Measurements from ENCODE around the gene KLHL14. TPM values are rescaled to one million over a fixed set of nuclear protein-coding genes. Genes with fewer than 3 reads are reported as not detected.

KLHL14 gene
- total and polyA plus RNA-seq, 2 of the 13 experiments (the other 11 are each of a cell fraction or from before 2014, with no cell fraction given): 16.0 to 41.8 TPM

GRCh38 chr18:32637226-32637625 is 135.6 kb downstream of the KLHL14 start:
- POLR2A ChIA-PET: no interaction called here
- Histone ChIP-seq H3K9ac (ENCODE audit: insufficient read depth, low read depth, low read length) (no peak overlapping the region), H3K36me3 (replicated peaks in 1 of 2; ENCODE audit: control insufficient read depth in 1 of 2, insufficient read depth in 2 of 2, low read length in 2 of 2) (no peaks in the 10 kb centered on the region), H3K79me2 (ENCODE audit: insufficient read depth, low read length) (no peaks in the 10 kb centered on the region), H2AFZ (ENCODE audit: low read length) (no peak overlapping the region), H3K4me2 (ENCODE audit: low read depth, low read length) (no peak overlapping the region), H3K27ac (ENCODE audit: extremely low read length, insufficient read depth, low read length) (no peak overlapping the region), H3K27me3 (ENCODE audit: control insufficient read depth in 1 of 2, insufficient read depth in 2 of 2, low read length in 2 of 2) (no peaks in the 10 kb centered on the region), H3K4me1 (ENCODE audit: insufficient read depth, low read length) (no peaks in the 10 kb centered on the region), H3K9me3 (ENCODE audit: low read length) (no peaks in the 10 kb centered on the region), H4K20me1 (ENCODE audit: insufficient read depth, low read length) (no peaks in the 10 kb centered on the region), H3K4me3 (replicated peaks in 1 of 3; ENCODE audit: insufficient read depth in 1 of 3, low read depth in 2 of 3, low read length in 3 of 3) (no peak overlapping the region)
- no peak for ATAC-seq
- BruUV-seq (replicated peaks): no TSS peak
- intact Hi-C loops (cut with micrococcal nuclease; ENCODE audit: unreplicated experiment) (loop anchor here (10.0 kb wide), 1 partner anchor 62 kb away; no protein-coding TSS in a partner anchor), in situ Hi-C loops (cut with HindIII; ENCODE audit: extremely low pct_ligation_motif_present, low pct_unique_long_range_greater_than_20kb) (no loop called here)
- no peak for DNase-seq (ENCODE audit: low spot score)
- FAIRE-seq: no peak
- no peak for TF ChIP-seq NFYC (CRISPR knock-in tag; IDR thresholded peaks at IDR 0.05)
- TF ChIP-seq ZNF354B (CRISPR knock-in tag; IDR thresholded peaks at IDR 0.05): no peak
- no peak for TF ChIP-seq PCBP1 (IDR thresholded peaks at IDR 0.05; ENCODE audit: borderline replicate concordance, low read depth, low read length)
- TF ChIP-seq ZNF850 (CRISPR knock-in tag; conservative IDR thresholded peaks at IDR 0.05): no peak
- no peak for TF ChIP-seq HBP1 (CRISPR knock-in tag; IDR thresholded peaks at IDR 0.05; ENCODE audit: low read depth)
- TF ChIP-seq IKZF1 (IDR thresholded peaks at IDR 0.05): no peak
- TF ChIP-seq NBN (conservative IDR thresholded peaks at IDR 0.05): no peak
- no peak for TF ChIP-seq BHLHE40 (IDR thresholded peaks at IDR 0.05; ENCODE audit: low read length)
- no peak for TF ChIP-seq ZNF350 (CRISPR knock-in tag; IDR thresholded peaks at IDR 0.05; ENCODE audit: borderline replicate concordance, low read depth)
- TF ChIP-seq ZNF576 (CRISPR knock-in tag; IDR thresholded peaks at IDR 0.05): no peak
- TF ChIP-seq SP1 (IDR thresholded peaks at IDR 0.05): no peak
- no peak for TF ChIP-seq SP1 (CRISPR knock-in tag; IDR thresholded peaks at IDR 0.05)
- no peak for TF ChIP-seq PATZ1 (CRISPR knock-in tag; IDR thresholded peaks at IDR 0.05)
- no peak for TF ChIP-seq E2F1 (CRISPR knock-in tag; IDR thresholded peaks at IDR 0.05)
- TF ChIP-seq ZNF101 (CRISPR knock-in tag; IDR thresholded peaks at IDR 0.05; ENCODE audit: borderline replicate concordance, low read depth): no peak
- TF ChIP-seq ZBTB46 (CRISPR knock-in tag; IDR thresholded peaks at IDR 0.05; ENCODE audit: borderline replicate concordance): no peak
- TF ChIP-seq KDM2A (CRISPR knock-in tag; IDR thresholded peaks at IDR 0.05; ENCODE audit: borderline replicate concordance, low read depth): no peak
- TF ChIP-seq GABPB1 (CRISPR knock-in tag; IDR thresholded peaks at IDR 0.05): no peak
- WGBS (ENCODE audit: low lambda C conversion rate): 47% methylated on average over 2 of the region's 2 CpGs
- CTCF ChIA-PET (ENCODE audit: low intra/inter-chr PET ratio, low total read pairs): no interaction called here

All from HepG2 (cell line).